Ascending aorta (tissue), 2 donors: ENCODE results near the gene ZMYND11. TPM values are rescaled to one million over a fixed set of nuclear protein-coding genes. Genes with fewer than 3 reads are reported as not detected.
A peak's percentile ranks its signal among the peaks of the same experiment; 100 is the strongest.

Experiments
- DNase-seq, 2 donors: peaks; one replicate each; pipeline ENCODE4 v3.0.0-alpha.2; 2019; ENCODE audit warnings: low spot score in 2 of 2
- H3K27ac ChIP-seq, 2 donors: fragments of 200-600 bp; sonication (generic); one replicate each; pipeline ENCODE4 v1.5.1; 2016 to 2017; ENCODE audit warnings: mild to moderate bottlenecking in 1 of 2
- H3K27me3 ChIP-seq: fragments of 200-600 bp; sonication (generic); one replicate; pipeline ENCODE4 v1.5.1; 2017
- H3K36me3 ChIP-seq, 2 donors: fragments of 200-600 bp; sonication (generic); one replicate each; pipeline ENCODE4 v1.5.1; 2016
- H3K4me1 ChIP-seq, 2 donors: fragments of 200-600 bp; sonication (generic); one replicate each; pipeline ENCODE4 v1.5.1; 2016 to 2017; ENCODE audit warnings: mild to moderate bottlenecking in 1 of 2
- H3K4me3 ChIP-seq, 2 donors: fragments of 200-600 bp; sonication (generic); one replicate each; pipeline ENCODE4 v1.5.1; 2016 to 2017; ENCODE audit warnings: mild to moderate bottlenecking in 1 of 2
- H3K9me3 ChIP-seq, 2 donors: fragments of 200-600 bp; sonication (generic); one replicate each; pipeline ENCODE4 v1.5.1; 2016
- intact Hi-C: fragments of 100-400 bp; cut with DNase I; formaldehyde crosslinking; loops from one replicate; pipeline ENCODE4 v1.15.1; 2023
- total RNA-seq: library from RNA; depleted of rRNA; stranded (reverse); fragments of >200 nt; gene quantifications from one replicate; pipeline ENCODE4 v1.1.0, GENCODE V29; 2016
- TF ChIP-seq, protein P1 (sequence below), 3 experiments: fragments of 200-600 bp in 2 of 3; fragments of 450-650 bp in 1 of 3; sonication (generic) in 2 of 3; IDR thresholded peaks; one replicate each; pipeline ENCODE4 v1.5.1; 2016 to 2019; ENCODE audit warnings: antibody characterized with exemption in 3 of 3, mild to moderate bottlenecking in 1 of 3, moderate library complexity in 1 of 3

ZMYND11 gene
- total RNA-seq, 1 donor from 2014 or later, result 29.6 TPM

- no peak for DNase-seq
- Histone ChIP-seq H3K27ac (no peak overlapping the region), H3K9me3 (no peaks in the 10 kb centered on the region), H3K27me3 (no peaks in the 10 kb centered on the region), H3K36me3 (peaks cover 30 to 82% of the 10 kb centered on the region in 2 donors), H3K4me3 (no peak overlapping the region), H3K4me1 (no peaks in the 10 kb centered on the region)
- TF ChIP-seq, protein P1, sequence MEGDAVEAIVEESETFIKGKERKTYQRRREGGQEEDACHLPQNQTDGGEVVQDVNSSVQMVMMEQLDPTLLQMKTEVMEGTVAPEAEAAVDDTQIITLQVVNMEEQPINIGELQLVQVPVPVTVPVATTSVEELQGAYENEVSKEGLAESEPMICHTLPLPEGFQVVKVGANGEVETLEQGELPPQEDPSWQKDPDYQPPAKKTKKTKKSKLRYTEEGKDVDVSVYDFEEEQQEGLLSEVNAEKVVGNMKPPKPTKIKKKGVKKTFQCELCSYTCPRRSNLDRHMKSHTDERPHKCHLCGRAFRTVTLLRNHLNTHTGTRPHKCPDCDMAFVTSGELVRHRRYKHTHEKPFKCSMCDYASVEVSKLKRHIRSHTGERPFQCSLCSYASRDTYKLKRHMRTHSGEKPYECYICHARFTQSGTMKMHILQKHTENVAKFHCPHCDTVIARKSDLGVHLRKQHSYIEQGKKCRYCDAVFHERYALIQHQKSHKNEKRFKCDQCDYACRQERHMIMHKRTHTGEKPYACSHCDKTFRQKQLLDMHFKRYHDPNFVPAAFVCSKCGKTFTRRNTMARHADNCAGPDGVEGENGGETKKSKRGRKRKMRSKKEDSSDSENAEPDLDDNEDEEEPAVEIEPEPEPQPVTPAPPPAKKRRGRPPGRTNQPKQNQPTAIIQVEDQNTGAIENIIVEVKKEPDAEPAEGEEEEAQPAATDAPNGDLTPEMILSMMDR (IDR thresholded peaks at IDR 0.05), result no peak
- intact Hi-C loops, result no loop called here
Observed at GRCh38 chr10:282294-283139, 147.3 kb downstream of the ZMYND11 start.

DNA sequence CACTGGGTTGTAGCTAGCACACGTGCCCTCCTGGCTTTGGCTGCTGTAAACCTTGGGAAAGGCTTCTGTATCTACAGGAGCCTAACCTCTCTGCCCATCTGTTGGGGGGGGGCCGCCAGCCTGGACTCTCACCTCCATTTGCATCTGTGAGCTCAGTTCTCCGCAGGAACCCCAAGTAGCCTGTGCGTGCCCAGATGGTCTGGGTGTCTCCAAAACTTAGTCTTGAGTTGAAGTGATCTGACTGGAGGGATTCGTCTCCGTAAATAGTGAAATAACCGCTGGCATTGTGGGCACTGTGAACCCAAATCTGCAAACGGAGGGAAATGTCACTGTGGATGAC, 147.9 kb downstream of the ZMYND11 start:
- H3K27ac ChIP-seq, result no peak overlapping the region
- no peak for DNase-seq
- no peaks in the 10 kb centered on the region for H3K27me3 ChIP-seq
- H3K36me3 ChIP-seq, result peaks cover 30 to 80% of the 10 kb centered on the region in 2 donors
- TF ChIP-seq, protein P1 (IDR thresholded peaks at IDR 0.05), result no peak
- no peaks in the 10 kb centered on the region for H3K9me3 ChIP-seq
- H3K4me3 ChIP-seq, result no peak overlapping the region
- intact Hi-C loops, result no loop called here
- H3K4me1 ChIP-seq, result no peaks in the 10 kb centered on the region

- Histone ChIP-seq H3K4me3 (no peak overlapping the region), H3K4me1 (no peaks in the 10 kb centered on the region), H3K27me3 (no peaks in the 10 kb centered on the region), H3K9me3 (no peaks in the 10 kb centered on the region), H3K27ac (no peak overlapping the region), H3K36me3 (peaks cover 27 to 76% of the 10 kb centered on the region in 2 donors)
- intact Hi-C loops, result no loop called here
- DNase-seq, result no peak
- TF ChIP-seq, protein P1 (IDR thresholded peaks at IDR 0.05), result no peak
Observed at GRCh38 chr10:283916-284356, 148.7 kb downstream of the ZMYND11 start.

DNA sequence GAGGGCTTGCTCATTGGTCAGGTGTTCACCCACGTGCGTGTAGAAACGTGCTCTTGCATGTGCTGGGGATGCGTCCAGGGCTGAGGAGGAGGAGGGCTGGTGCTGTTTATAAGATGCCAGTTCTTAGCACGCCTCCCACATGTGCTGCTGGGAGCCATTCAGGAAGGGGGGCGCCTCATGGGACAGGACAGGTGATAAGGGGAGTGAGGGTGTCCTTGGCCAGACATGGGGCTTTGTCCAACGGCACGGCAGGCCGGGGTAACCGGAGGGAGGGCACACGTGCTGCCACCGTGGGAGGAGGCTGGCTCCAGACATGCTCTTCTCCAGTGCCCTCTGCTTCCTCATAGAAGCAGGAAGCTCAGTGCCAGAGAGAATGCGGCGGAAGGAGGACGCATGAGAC, 150.0 kb downstream of the ZMYND11 start:
- Histone ChIP-seq H3K27ac (no peak overlapping the region), H3K27me3 (no peaks in the 10 kb centered on the region), H3K9me3 (no peaks in the 10 kb centered on the region), H3K4me3 (no peak overlapping the region), H3K36me3 (peaks cover 23 to 66% of the 10 kb centered on the region in 2 donors), H3K4me1 (no peaks in the 10 kb centered on the region)
- intact Hi-C loops, result no loop called here
- TF ChIP-seq, protein P1 (IDR thresholded peaks at IDR 0.05), result no peak
- no peak for DNase-seq

DNA sequence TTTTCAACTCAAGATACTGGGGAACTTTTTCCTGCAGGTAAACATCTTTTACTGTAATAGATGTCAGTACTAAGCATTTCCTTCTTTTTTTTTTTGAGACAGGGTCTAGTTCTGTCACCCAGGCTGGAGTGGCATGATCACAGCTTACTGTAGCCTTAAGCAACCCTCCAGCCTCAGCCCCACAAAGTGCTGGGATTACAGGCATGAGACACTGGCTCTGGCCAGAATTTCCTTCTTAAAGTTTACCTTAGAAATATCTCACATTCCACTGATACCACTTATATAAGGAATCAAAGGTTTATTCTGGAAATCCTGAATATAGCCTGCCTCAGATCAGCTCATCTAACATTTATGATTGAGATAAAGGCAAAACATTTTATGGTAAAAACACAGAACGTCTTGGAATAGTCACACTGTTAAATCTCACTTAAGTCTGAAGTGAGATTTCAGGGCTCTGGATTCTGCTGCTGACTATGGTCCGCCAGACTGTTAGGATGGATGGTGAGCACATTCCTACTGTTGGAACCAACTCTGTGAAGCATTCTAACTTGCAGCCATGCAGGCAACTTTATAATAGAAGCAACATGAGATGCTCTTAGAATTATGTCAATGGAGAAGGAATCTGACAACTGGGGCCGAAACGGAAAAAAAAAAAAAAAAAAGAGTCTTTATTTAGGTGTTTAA, 151.9 kb downstream of the ZMYND11 start:
- no peaks in the 10 kb centered on the region for H3K4me1 ChIP-seq
- peak overlapping the region in 1 of 2 donors; percentile 11 for H3K27ac ChIP-seq
- no peaks in the 10 kb centered on the region for H3K9me3 ChIP-seq
- H3K27me3 ChIP-seq, result no peaks in the 10 kb centered on the region
- H3K4me3 ChIP-seq, result no peak overlapping the region
- no peak for DNase-seq
- intact Hi-C loops, result no loop called here
- TF ChIP-seq, protein P1 (IDR thresholded peaks at IDR 0.05), result no peak
- H3K36me3 ChIP-seq, result peaks cover 21 to 64% of the 10 kb centered on the region in 2 donors
